Endothelial cell of umbilical vein (primary cell): ENCODE data around the gene CCND1. TPM values are rescaled to one million over a fixed set of nuclear protein-coding genes. Genes with fewer than 3 reads are reported as not detected.

Source experiments
- BruUV-seq: library from RNA; stranded (reverse); fragments of 400-500 nt; replicated peaks from 2 replicates; lab custom pipeline; 2021; lab: Mats Ljungman, UMichigan
- CTCF ChIA-PET: fragments of 300-600, 350-600 bp; sonication (Branson Sonifier 250); formaldehyde crosslinking; loops from one replicate; lab custom pipeline; 2021; ENCODE audit warnings: antibody characterized with exemption, inconsistent platforms; lab: Charles Lee
- POLR2A ChIA-PET: fragments of 300-600, 350-600 bp; sonication (Branson Sonifier 250); formaldehyde crosslinking; loops from one replicate; lab custom pipeline; 2021; ENCODE audit warnings: antibody characterized with exemption, inconsistent platforms; lab: Charles Lee
- DNase-seq: peaks from one replicate; pipeline ENCODE4 v3.0.0-alpha.2; 2011; ENCODE audit warnings: low read depth, low spot score
- FAIRE-seq: peaks from 2 replicates; lab custom pipeline; 2011; peaks lifted over from hg19 to GRCh38; lab: Jason Lieb, UNC
- H2AFZ ChIP-seq: 2 replicates; pipeline ENCODE4 v1.6.0; 2012; ENCODE audit warnings: low read depth, low read length, control low read depth, inconsistent platforms
- H3K27ac ChIP-seq: 2 replicates; pipeline ENCODE4 v1.5.1; 2011; ENCODE audit warnings: low read depth, mild to moderate bottlenecking, control low read depth, low read length, moderate library complexity; ENCODE audit not compliant: insufficient read depth
- H3K27me3 ChIP-seq, 2 experiments: 2 replicates each; pipeline versions ENCODE4 v1.6.0 to v1.6.1; 2011; ENCODE audit warnings: low read length in 2 of 2, mixed read lengths in 1 of 2; ENCODE audit not compliant: control insufficient read depth in 2 of 2, insufficient read depth in 2 of 2
- H3K36me3 ChIP-seq, 2 experiments: 2 replicates in 1 of 2; 3 replicates in 1 of 2; pipeline ENCODE4 v1.5.1; 2011; ENCODE audit warnings: low read length in 2 of 2, mild to moderate bottlenecking in 1 of 2, moderate library complexity in 1 of 2; ENCODE audit not compliant: control insufficient read depth in 2 of 2, insufficient read depth in 2 of 2; ENCODE audit errors: extremely low read depth in 1 of 2
- H3K4me1 ChIP-seq: 3 replicates; pipeline ENCODE4 v1.5.1; 2011; ENCODE audit warnings: mild to moderate bottlenecking, low read length; ENCODE audit not compliant: control insufficient read depth, insufficient read depth; ENCODE audit errors: extremely low read depth
- H3K4me2 ChIP-seq: 2 replicates; pipeline ENCODE4 v1.6.1; 2011; ENCODE audit warnings: low read length, control low read depth, mixed read lengths; ENCODE audit not compliant: insufficient read depth
- H3K4me3 ChIP-seq, 3 experiments: fragments of 200-600 bp in 1 of 3; sonication (generic), shearing (Covaris generic) in 1 of 3; replicated peaks in 1 of 3; 2 replicates each; pipeline ENCODE4 v1.5.1; 2011 to 2016; ENCODE audit warnings: control low read depth in 3 of 3, low read length in 3 of 3, mild to moderate bottlenecking in 2 of 3, inconsistent platforms in 1 of 3, low read depth in 1 of 3, moderate library complexity in 1 of 3; ENCODE audit not compliant: insufficient read depth in 1 of 3
- H3K79me2 ChIP-seq: 2 replicates; pipeline ENCODE4 v1.6.0; 2012; ENCODE audit warnings: low read length, inconsistent platforms; ENCODE audit not compliant: control insufficient read depth, insufficient read depth
- H3K9ac ChIP-seq: replicated peaks from 2 replicates; pipeline ENCODE3; 2011; ENCODE audit warnings: low read length, control low read depth; ENCODE audit not compliant: insufficient read depth; ENCODE audit errors: extremely low read depth
- H3K9me1 ChIP-seq: replicated peaks from 3 replicates; pipeline ENCODE4 v1.6.0; 2011; ENCODE audit warnings: mild to moderate bottlenecking, low read length; ENCODE audit not compliant: control insufficient read depth, insufficient read depth; ENCODE audit errors: extremely low read depth
- H3K9me3 ChIP-seq: replicated peaks from 2 replicates; pipeline ENCODE4 v1.5.1; 2012; ENCODE audit warnings: low read length, inconsistent platforms; ENCODE audit not compliant: control insufficient read depth, insufficient read depth
- H4K20me1 ChIP-seq: replicated peaks from 2 replicates; pipeline ENCODE3; 2011; ENCODE audit warnings: mild to moderate bottlenecking, low read length; ENCODE audit not compliant: control insufficient read depth, insufficient read depth; ENCODE audit errors: extremely low read depth
- EZH2 ChIP-seq: IDR thresholded peaks from 2 replicates; pipeline ENCODE4 v1.6.1; 2012; ENCODE audit warnings: borderline replicate concordance, low read depth, mild to moderate bottlenecking, moderate library complexity, low read length, inconsistent platforms; ENCODE audit not compliant: severe bottlenecking
- JUN ChIP-seq: IDR thresholded peaks from 2 replicates; pipeline ENCODE4 v1.6.1; 2011; ENCODE audit warnings: borderline replicate concordance, low read depth; ENCODE audit not compliant: insufficient read length, insufficient read depth
- MAX ChIP-seq: IDR thresholded peaks from 2 replicates; pipeline ENCODE4 v1.6.1; 2011; ENCODE audit not compliant: insufficient read depth, insufficient read length
- MYC ChIP-seq: IDR thresholded peaks from one replicate; pipeline ENCODE4 v1.6.1; 2011; ENCODE audit warnings: mild to moderate bottlenecking, low read depth, low read length
- POLR2AphosphoS5 ChIP-seq: IDR thresholded peaks from 2 replicates; pipeline ENCODE4 v1.6.1; 2012; ENCODE audit warnings: low read depth, mild to moderate bottlenecking, control low read depth, low read length, moderate library complexity; ENCODE audit not compliant: insufficient read depth
- dilution Hi-C: fragments of 300-500 bp; cut with MboI; formaldehyde crosslinking; loops from one replicate; pipeline ENCODE4 v1.15.0; 2019; ENCODE audit warnings: low sequenced_read_pairs; ENCODE audit not compliant: extremely low pct_ligation_motif_present
- intact Hi-C: fragments of 100-400 bp; cut with micrococcal nuclease; formaldehyde crosslinking; loops from one replicate; pipeline ENCODE4 v1.10.0; 2022
- polyA plus RNA-seq, 4 experiments: library from polyadenylated mRNA; depleted of rRNA in 3 of 4; stranded (reverse) in 3 of 4; unstranded in 1 of 4; fragments of >200 nt; gene quantifications; 2 replicates each; pipeline versions ENCODE4 v1.2.1 to v1.2.3, GENCODE V29; 2011 to 2012; ENCODE audit warnings: missing spikeins in 1 of 4
- total RNA-seq: library from RNA; stranded (reverse); gene quantifications from 2 replicates; pipeline ENCODE4 v1.2.3, GENCODE V29; 2021

CCND1 gene
- total and polyA plus RNA-seq, 2 donors (not counting 3 experiments of a cell fraction or from before 2014, with no cell fraction given) = 98.7 to 370 TPM

- Histone ChIP-seq H3K9me3 (no peaks in the 10 kb centered on the region), H3K79me2 (no peaks in the 10 kb centered on the region), H3K4me2 (no peak overlapping the region), H3K27me3 (peaks cover 7 to 15% of the 10 kb centered on the region in 2 experiments), H4K20me1 (no peaks in the 10 kb centered on the region), H2AFZ (no peak overlapping the region), H3K9me1 (no peaks in the 10 kb centered on the region), H3K27ac (no peak overlapping the region), H3K4me3 (no peak overlapping the region), H3K4me1 (no peaks in the 10 kb centered on the region), H3K36me3 (no peaks in the 10 kb centered on the region), H3K9ac (no peak overlapping the region)
- no peak for TF ChIP-seq MYC
- TF ChIP-seq POLR2AphosphoS5 = no peak
- no peak for TF ChIP-seq MAX
- no peak for TF ChIP-seq EZH2
- no peak for TF ChIP-seq JUN
- dilution Hi-C loops = no loop called here
- DNase-seq (no peak), FAIRE-seq (no peak)
- intact Hi-C loops = no loop called here
- ChIA-PET CTCF (interaction anchor here (1.4 kb wide), 1 partner anchor 309 kb away, joined by 3 read pairs; no protein-coding TSS in a partner anchor), POLR2A (no interaction called here)
- no TSS peak for BruUV-seq
Observed at GRCh38 chr11:69601011-69601975, 39.7 kb upstream of the CCND1 start.
